Peyer's patch (tissue), 4 donors: ENCODE results near the gene LRRN4CL. TPM values are rescaled to one million over a fixed set of nuclear protein-coding genes. Genes with fewer than 3 reads are reported as not detected.
A peak's percentile ranks its signal among the peaks of the same experiment; 100 is the strongest.

Experiments used
- DNase-seq, 3 donors: peaks; one replicate each; pipeline ENCODE4 v3.0.0-alpha.2; 2017 to 2019
- H3K27ac ChIP-seq, 4 donors: fragments of 200-600 bp; sonication (generic); one replicate each; pipeline ENCODE4 v1.5.1; 2016 to 2019
- H3K27me3 ChIP-seq, 2 donors: fragments of 200-600 bp; sonication (generic); one replicate each; pipeline ENCODE4 v1.5.1; 2019
- H3K36me3 ChIP-seq, 3 donors: fragments of 200-600 bp; sonication (generic); one replicate each; pipeline ENCODE4 v1.5.1; 2016 to 2019
- H3K4me1 ChIP-seq, 4 donors: fragments of 200-600 bp; sonication (generic); one replicate each; pipeline ENCODE4 v1.5.1; 2016 to 2019
- H3K4me3 ChIP-seq, 4 donors: fragments of 200-600 bp; sonication (generic); 1 replicate in 3 of 4; 2 replicates in 1 of 4; pipeline ENCODE4 v1.5.1; 2016 to 2019; ENCODE audit warnings: mild to moderate bottlenecking in 1 of 4
- H3K9me3 ChIP-seq, 4 donors: fragments of 200-600 bp; sonication (generic); one replicate each; pipeline ENCODE4 v1.5.1; 2016 to 2019; ENCODE audit warnings: mild to moderate bottlenecking in 1 of 4
- CTCF ChIP-seq, 6 experiments: fragments of 450-650 bp in 4 of 6; fragments of 200-600 bp in 2 of 6; sonication (generic) in 1 of 6; IDR thresholded peaks; one replicate each; pipeline ENCODE4 v1.5.1; 2017 to 2019; ENCODE audit warnings: antibody characterized with exemption in 6 of 6, mild to moderate bottlenecking in 3 of 6, moderate library complexity in 1 of 6
- POLR2A ChIP-seq, 2 donors: fragments of 450-650 bp; IDR thresholded peaks; one replicate each; pipeline ENCODE4 v1.5.1; 2017; ENCODE audit warnings: antibody characterized with exemption in 2 of 2, mild to moderate bottlenecking in 2 of 2, moderate library complexity in 2 of 2
- total RNA-seq, 4 donors: library from RNA; depleted of rRNA; stranded (reverse); fragments of >200 nt; gene quantifications; one replicate each; pipeline ENCODE4 v1.1.0, GENCODE V29; 2016

The LRRN4CL gene
- total RNA-seq, 4 donors from 2014 or later: 5.4 to 11.6 (median 8.8) TPM

GRCh38 chr11:62715150-62716130 lies 26.1 kb upstream of the LRRN4CL start:
- Histone ChIP-seq H3K36me3 (peaks cover 0 to 100% (median 7%) of the 10 kb centered on the region in 3 donors), H3K27ac (no peak overlapping the region), H3K4me3 (no peak overlapping the region), H3K27me3 (no peaks in the 10 kb centered on the region), H3K9me3 (no peaks in the 10 kb centered on the region), H3K4me1 (peaks cover 0 to 35% (median 3%) of the 10 kb centered on the region in 4 donors)
- no peak for DNase-seq
- TF ChIP-seq POLR2A (IDR thresholded peaks at IDR 0.05): no peak
- no peak for TF ChIP-seq CTCF (IDR thresholded peaks at IDR 0.05)

- Histone ChIP-seq H3K4me1 (peaks cover 0 to 50% (median 5%) of the 10 kb centered on the region in 4 donors), H3K4me3 (no peak overlapping the region)
- peak in 2 of 3 donors; percentile 61 to 84 for DNase-seq
Observed at GRCh38 chr11:62713343-62713742, 24.0 kb upstream of the LRRN4CL start.

GRCh38 chr11:62712861-62713260 lies 23.5 kb upstream of the LRRN4CL start:
- Histone ChIP-seq H3K27ac (peak overlapping the region in 3 of 4 donors; percentile 52 to 88 (median 67)), H3K27me3 (no peaks in the 10 kb centered on the region), H3K9me3 (no peaks in the 10 kb centered on the region), H3K4me3 (no peak overlapping the region), H3K36me3 (peaks cover 0 to 74% (median 7%) of the 10 kb centered on the region in 3 donors), H3K4me1 (peaks cover 0 to 53% (median 5%) of the 10 kb centered on the region in 4 donors)
- TF ChIP-seq POLR2A (IDR thresholded peaks at IDR 0.05) (no peak), CTCF (IDR thresholded peaks at IDR 0.05) (no peak)
- DNase-seq: no peak

More at GRCh38 chr11:62713343-62713742, 24.0 kb upstream of the LRRN4CL start:
- no peaks in the 10 kb centered on the region for H3K27me3 ChIP-seq
- no peaks in the 10 kb centered on the region for H3K9me3 ChIP-seq
- peaks cover 0 to 79% (median 7%) of the 10 kb centered on the region in 3 donors for H3K36me3 ChIP-seq
- TF ChIP-seq CTCF (IDR thresholded peaks at IDR 0.05) (no peak), POLR2A (IDR thresholded peaks at IDR 0.05) (no peak)
- peak overlapping the region in 3 of 4 donors; percentile 52 to 88 (median 67) for H3K27ac ChIP-seq

GRCh38 chr11:62712276-62712812 lies 23.0 kb upstream of the LRRN4CL start:
- Histone ChIP-seq H3K27me3 (no peaks in the 10 kb centered on the region), H3K27ac (peak overlapping the region in 2 of 4 donors; percentile 52 to 88), H3K9me3 (no peaks in the 10 kb centered on the region), H3K4me3 (no peak overlapping the region), H3K36me3 (peaks cover 0 to 69% (median 4%) of the 10 kb centered on the region in 3 donors), H3K4me1 (peaks cover 0 to 53% (median 5%) of the 10 kb centered on the region in 4 donors)
- TF ChIP-seq POLR2A (IDR thresholded peaks at IDR 0.05): no peak
- TF ChIP-seq CTCF (IDR thresholded peaks at IDR 0.05): no peak
- no peak for DNase-seq

GRCh38 chr11:62710001-62710345 lies 20.6 kb upstream of the LRRN4CL start:
- DNase-seq: peak in 1 of 3 donors; percentile 57
- peaks cover 0 to 59% (median 15%) of the 10 kb centered on the region in 4 donors for H3K4me1 ChIP-seq

More at GRCh38 chr11:62710001-62710345, 20.6 kb upstream of the LRRN4CL start:
- Histone ChIP-seq H3K9me3 (no peaks in the 10 kb centered on the region), H3K4me3 (peak overlapping the region; percentile 42 to 73 (median 60)), H3K36me3 (peaks cover 0 to 45% (median 0%) of the 10 kb centered on the region in 3 donors), H3K27me3 (no peaks in the 10 kb centered on the region), H3K27ac (peak overlapping the region; percentile 88 to 98 (median 92))
- no peak for TF ChIP-seq CTCF (IDR thresholded peaks at IDR 0.05)
- no peak for TF ChIP-seq POLR2A (IDR thresholded peaks at IDR 0.05)
